Upper lobe of left lung (tissue), 4 donors: ENCODE data around the gene RNF150.

Source experiments
- CTCF ChIP-seq, 6 experiments: fragments of 450-650 bp in 4 of 6; fragments of 200-600 bp in 2 of 6; sonication (generic) in 2 of 6; IDR thresholded peaks; one replicate each; pipeline ENCODE4 v1.5.1; 2016 to 2019; ENCODE audit warnings: antibody characterized with exemption in 6 of 6
- EP300 ChIP-seq, 4 donors: sonication (generic); formaldehyde crosslinking; IDR thresholded peaks; one replicate each; pipeline ENCODE4 v1.5.1; 2017; ENCODE audit warnings: antibody characterized with exemption in 4 of 4, control low read depth in 2 of 4
- POLR2A ChIP-seq, 4 donors: fragments of 450-650 bp; IDR thresholded peaks; one replicate each; pipeline ENCODE4 v1.5.1; 2016 to 2017; ENCODE audit warnings: antibody characterized with exemption in 4 of 4, mild to moderate bottlenecking in 2 of 4
- POLR2AphosphoS5 ChIP-seq, 2 donors: sonication (generic); formaldehyde crosslinking; IDR thresholded peaks; one replicate each; pipeline ENCODE4 v1.5.1; 2017; ENCODE audit warnings: antibody characterized with exemption in 2 of 2

GRCh38 chr4:141039156-141039555 lies 94.1 kb downstream of the RNF150 start:
- TF ChIP-seq CTCF (IDR thresholded peaks at IDR 0.05), result no peak
- TF ChIP-seq POLR2A (IDR thresholded peaks at IDR 0.05), result no peak
- no peak for TF ChIP-seq POLR2AphosphoS5 (IDR thresholded peaks at IDR 0.05)
- no peak for TF ChIP-seq EP300 (IDR thresholded peaks at IDR 0.05)
